Measurements from ENCODE around the gene SYTL1.
"Not testable (repeated sequence)": the region's sequence is repeated elsewhere in the genome, so short reads cannot be mapped to it uniquely, and the experiment has no call there.

SYTL1 gene

DNA sequence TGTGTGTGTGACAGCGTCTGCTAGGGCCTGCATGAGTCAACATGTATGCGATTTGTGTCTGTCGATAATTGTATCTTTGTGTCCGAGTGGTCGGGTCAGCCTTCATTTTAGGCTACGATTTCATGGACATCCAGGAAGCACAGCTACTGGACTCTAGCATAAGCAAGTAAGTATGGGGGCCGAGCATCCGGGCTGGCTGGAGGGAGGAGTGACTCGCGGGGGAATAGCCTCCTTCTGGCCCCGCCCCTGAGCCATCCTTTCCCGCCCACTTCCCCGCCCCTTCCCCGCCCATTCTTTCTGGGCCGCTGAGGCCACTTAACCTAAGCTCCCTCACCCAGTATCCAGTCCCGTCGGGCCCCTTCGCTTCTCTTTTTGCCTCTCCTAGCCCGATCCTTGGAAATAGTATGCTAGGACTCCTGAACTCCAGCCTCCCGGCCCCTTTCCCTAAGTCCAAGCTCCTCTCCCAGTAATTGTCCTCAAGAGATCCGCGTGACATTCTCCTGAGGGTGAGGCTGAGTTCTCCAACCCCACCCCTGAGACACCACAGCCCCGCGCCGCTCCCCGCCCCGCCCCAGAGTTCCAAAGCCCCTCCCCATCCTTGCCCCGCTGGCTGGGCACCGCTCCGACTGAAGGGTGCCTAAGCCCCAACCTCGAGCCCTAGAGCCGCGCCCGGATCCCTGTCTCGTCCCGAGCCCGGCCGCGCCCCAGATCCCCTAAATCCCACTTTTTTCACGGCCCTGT, 23.7 kb downstream of the SYTL1 start:
- DNase-seq = peak; percentile 79 to 85

- peak; percentile 52 to 76 for DNase-seq
These were observed 24.2 kb downstream of the SYTL1 start for GRCh38 chr1:27366113-27366410.

- DNase-seq = peak; percentile 26 to 41
These were observed 24.8 kb downstream of the SYTL1 start, which contains the start of gene MAP3K6 for GRCh38 chr1:27366411-27367159. MAP3K6 (minus strand) TSS chr1:27366961; CDS start chr1:27366597, 364 bp downstream.

- DNase-seq = no peak
These were observed 25.4 kb downstream of the SYTL1 start for GRCh38 chr1:27367160-27367650.

DNA sequence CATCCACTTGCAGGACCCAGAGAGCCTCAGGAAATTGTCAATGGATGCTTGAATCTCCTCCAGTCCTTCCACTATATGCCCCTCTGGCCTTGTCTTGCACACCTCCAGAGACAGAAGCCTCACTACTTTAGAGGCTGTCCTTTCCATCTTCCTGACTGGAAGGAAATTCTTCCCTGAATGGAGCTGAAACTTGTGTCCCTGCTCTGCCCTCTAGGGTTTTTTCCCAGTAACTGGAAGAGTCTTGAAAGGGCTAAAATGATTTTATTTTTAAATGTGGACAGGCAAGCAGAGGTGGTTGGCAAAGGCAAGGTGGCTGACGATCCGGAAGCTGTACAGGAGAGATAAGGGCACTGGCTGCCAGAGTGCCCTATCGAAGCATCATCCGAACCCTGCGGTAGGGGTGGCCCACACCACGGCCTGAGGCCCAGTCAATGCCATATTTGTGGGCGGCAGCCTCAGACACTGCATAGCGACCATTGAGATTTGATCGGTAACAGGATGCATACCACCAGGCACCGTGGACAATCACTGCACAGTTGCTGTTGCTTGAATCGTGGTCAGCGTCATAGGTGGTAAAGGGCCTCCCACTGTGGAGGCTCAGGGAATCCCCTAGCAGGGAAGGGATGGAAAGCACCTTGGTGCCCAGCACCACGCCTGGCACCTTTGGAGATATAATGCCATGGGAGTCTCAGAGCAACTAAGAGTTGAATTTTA, 27.2 kb downstream of the SYTL1 start:
- DNase-seq = no peak

- no peak for DNase-seq
These were observed 30.4 kb downstream of the SYTL1 start for GRCh38 chr1:27372022-27372807.

DNA sequence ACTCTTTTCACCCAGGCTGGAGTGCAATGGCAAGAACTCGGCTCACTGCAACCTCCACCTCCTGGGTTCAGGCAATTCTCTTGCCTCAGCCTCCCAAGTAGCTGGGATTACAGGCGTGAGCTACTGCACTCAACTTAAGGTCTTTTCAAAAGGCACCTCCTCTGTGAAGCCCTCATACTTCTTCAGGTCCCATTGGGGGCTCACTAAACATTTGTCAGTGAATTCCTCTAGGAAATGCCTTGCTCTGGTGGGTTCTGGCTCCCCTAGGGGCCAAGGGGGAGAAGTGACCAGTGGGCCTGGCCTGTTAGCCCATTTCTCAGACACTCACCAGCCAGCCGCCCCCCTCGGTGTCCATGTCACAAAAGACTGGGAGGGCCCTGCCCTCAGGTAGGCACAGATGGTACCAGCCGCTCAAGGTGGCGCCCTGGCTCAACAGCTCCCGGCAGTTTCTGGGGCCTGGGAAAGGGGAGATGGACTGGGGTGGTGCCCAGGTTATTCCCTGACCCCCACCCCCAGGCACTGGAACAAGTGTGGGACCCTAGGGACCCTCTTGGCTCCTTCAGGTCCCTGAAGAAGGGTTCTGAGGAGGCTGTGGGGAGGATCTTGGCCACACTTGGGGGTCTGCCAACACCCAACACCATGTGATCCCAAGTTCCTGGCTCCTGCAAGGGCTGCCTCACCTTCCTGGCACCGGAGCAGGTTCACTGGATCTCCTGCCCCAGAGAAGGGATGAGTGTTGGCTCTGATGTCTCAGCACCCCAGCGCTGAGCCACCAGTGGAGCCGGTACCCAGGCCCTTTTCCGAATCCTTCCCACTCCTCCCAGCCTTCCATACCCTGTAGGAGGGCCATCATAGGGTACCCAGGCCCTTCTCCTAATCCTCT, 31.2 kb downstream of the SYTL1 start:
- DNase-seq = no peak

DNA sequence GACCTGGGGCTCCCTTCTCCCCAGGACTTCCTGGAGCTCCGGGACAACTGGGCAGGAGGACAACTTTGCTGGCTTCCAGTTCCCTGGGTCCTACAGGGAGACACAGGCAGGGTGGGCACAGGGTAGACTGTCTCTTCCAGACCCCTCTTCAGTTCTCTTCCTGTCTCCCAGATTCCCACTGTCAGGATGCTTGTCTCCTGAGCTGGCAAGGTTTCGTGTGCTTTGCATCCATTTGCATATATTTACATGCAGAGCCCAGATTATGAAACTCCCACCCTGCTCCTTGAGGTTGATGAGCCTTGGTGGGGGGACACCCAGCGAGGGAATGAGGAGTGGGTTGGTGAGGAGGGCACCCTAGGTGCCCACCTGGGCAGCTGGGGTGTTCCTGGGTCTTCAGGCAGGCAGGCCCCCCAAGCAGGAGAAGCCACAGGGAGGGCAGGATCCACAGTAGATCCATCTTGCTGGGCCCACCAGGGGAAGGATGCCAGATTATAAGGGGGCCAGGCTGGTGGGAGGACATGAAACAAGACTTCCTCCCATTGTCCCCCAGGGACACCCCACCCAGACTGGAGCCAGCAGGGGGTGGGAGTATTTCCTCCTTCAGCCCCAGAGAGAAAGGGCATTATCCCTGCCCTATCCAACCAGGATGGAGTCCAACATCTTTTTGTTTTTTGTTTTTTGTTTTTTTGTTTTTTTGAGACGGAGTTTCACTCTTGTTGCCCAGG, 32.7 kb downstream of the SYTL1 start, which contains the start of gene FCN3:
Gene FCN3, minus strand, starts transcription at position 463 of the 725 bp plus-strand sequence. Its CDS starts 6 bp downstream, at position 457.
- DNase-seq = no peak

- no peak for DNase-seq
These were observed 36.1 kb downstream of the SYTL1 start for GRCh38 chr1:27377760-27378495.

DNA sequence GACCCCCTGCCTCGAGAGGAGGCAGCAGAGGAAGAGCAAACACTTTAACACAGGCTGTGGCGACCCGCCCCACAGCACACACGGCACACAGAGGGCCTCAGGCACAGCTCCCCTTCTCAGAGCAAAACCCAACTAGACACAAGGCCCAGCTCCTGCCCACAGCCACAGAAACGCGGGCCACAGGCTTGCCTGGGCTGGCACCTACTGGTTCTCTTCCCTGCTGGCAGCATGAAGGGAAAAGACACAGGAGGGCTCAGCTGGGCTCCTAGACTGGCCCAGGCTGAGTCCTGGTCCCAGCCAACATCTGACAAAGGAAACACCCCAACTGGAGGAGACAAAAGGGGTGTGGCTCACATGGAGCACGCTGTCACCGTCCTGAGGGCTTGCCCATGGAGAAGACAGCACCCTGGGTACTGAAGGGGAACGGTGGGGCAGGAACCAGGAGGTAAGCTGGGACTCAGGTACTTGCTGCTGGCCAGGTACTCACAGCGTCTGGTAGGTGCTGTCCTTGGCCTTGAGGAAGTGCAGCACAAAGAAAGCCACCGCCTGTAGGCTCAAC, 37.8 kb downstream of the SYTL1 start:
- no peak for DNase-seq

DNA sequence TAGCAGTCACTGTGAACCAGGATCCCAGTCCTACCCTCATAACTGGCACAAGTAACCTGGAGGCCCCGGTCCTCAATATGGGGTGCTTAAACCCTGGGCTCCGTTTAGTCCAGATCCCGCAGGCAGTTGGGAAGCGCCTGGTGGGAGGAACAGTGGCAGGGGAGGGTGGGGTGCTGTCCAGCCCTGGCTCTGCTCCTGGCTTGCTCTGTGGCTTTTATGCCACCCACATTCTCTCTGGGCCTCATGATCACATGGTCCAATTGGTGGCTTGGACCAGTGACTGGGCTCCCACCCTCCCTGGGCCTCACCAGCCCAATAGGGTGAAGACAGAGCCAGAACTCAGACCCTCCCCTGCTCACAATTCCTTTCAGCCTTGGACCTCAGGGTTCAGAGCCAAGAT, 38.4 kb downstream of the SYTL1 start:
- DNase-seq = no peak

DNA sequence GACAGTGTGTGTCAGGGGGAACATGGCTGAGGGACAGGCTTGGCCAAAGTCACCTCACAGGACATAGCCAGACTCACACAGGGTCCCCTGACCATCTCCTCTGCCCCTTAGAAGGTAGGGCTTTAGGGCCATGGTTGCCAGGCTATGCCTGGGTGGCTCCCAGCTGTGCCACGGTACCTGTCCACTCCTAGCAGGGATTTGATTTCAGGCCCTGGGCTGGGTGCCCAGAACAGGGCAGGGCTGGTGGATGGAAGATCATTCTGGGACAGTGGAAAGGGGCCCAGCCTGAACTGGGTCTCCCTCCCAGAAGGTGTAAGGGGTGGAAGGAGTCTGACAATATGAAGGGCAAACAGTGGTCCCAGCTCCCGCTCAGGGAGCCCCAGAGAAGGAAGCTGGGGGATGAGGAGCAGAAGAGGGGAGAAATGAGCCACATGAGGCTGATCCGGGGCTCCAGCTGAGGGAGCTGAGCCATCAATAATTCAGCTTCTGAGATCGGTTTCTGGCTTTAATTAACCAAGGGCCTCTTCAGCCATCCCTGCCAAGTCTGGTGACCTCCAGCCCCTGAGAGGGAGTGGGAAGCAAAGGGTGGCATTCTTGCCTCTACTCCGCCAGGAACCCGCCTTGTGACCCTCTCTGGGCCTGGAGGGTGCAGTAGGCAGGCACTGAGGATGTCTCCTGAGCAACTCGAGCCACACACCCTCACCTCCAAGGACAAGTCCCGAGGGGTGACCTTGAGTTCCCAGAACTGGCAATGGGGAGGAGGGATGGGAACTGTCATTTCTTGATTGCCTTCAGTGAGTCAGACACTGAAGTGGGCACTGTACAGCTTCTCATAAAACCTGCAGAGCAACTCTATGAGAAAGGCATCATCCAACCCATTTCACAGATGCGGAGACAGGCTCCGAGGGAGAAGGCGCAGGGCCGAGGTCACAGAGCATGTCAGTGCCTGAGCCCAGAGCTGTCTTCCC, 39.2 kb downstream of the SYTL1 start:
- no peak for DNase-seq

- DNase-seq = no peak
These were observed 40.3 kb downstream of the SYTL1 start for GRCh38 chr1:27381969-27382762.

- DNase-seq = peak in 1 of 2 donors; percentile 53
These were observed 41.3 kb downstream of the SYTL1 start, which contains the start of gene CD164L2 for GRCh38 chr1:27383039-27383605. CD164L2 (minus strand) TSS chr1:27383333; CDS start chr1:27383239, 94 bp downstream.

- no peak for DNase-seq
These were observed 41.8 kb downstream of the SYTL1 start for GRCh38 chr1:27383661-27384060.

GRCh38 chr1:27384797-27385196, 43.0 kb downstream of the SYTL1 start:
- DNase-seq = not testable (repeated sequence)
